GM18867 (cell line): ENCODE results near the gene IGFBP5.

Experiments used
- ATAC-seq: cut with Tn5 transposase; IDR thresholded peaks from one replicate; pipeline ENCODE4 v1.9.1; 2021; ENCODE audit warnings: mild to moderate bottlenecking, moderate library complexity; ENCODE audit not compliant: unreplicated experiment

IGFBP5 gene

DNA sequence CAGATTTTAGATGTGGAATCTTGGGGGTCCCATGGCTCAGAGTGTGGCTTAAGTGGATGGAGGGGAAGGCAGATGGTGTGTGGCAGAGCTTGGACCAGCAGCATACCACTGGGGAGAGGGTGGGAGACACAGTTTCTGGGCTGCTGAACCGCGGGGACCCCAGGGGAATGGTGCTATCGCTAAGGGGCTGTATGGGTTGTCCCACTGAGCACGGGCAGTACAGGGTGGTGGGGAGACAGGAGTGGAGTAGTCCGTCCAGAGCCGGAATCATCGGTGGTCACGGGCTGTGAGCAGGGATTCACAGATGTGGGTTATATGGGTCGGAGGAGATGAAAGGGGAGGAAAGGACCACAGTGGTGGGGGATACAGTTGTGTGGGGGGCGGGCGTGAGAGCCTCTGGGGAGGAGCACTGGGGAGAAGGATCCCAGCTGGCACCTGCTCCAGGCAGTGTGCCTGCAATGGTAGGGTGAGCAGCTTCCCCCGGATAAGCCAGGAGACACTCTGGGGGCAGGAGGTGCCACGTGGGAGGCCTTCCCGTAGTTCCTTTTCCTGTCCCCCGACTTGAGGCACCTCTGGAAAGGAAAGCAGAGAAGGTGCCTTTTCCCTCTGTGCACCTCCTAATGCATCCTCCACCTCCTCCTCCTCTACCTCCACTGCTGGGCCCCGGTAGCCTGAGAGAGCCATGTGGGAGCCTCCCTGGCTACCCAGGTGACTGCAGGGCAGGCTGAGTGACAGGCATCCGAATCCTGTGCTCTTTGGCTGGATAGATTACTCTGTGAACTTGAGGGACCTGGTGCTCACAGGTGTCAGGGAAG lies 24.9 kb downstream of the IGFBP5 start:
- ATAC-seq = no peak

DNA sequence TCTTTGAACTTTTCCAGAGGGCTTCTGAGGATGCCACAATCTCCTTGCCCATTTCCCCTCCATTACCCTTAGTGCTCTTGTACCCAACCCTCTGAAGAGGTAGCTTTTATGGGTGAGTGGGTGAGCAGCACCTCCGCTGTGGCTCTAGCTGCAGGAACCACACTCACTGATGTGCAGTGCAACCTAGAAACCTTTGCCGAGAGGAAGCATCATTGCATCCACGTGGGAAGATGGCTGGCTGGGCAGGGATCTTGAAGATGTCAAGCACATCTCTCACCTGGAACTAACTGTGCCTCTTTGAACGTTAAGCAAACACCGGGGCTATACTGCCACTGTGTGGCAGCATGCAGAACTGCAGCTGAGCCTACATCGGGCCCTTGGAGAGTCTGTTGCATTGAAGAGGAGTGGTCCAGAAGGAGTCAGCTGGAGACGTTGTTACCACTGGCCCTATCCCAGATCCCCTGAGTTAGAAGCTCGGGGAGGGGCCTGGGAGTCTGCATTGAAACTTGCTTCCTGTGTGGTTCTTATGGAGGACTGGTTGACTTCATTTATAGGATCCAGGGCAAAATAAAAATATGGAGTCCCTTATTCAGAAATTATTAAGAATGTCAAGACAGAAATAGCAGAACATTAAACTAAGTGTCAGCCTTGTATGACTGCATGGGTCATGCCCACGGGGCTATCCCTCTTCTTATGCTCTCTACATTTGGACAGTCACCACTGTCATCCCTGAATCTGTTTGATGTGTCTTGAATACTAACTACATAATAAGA lies 28.7 kb downstream of the IGFBP5 start:
- peak; percentile 84 for ATAC-seq

DNA sequence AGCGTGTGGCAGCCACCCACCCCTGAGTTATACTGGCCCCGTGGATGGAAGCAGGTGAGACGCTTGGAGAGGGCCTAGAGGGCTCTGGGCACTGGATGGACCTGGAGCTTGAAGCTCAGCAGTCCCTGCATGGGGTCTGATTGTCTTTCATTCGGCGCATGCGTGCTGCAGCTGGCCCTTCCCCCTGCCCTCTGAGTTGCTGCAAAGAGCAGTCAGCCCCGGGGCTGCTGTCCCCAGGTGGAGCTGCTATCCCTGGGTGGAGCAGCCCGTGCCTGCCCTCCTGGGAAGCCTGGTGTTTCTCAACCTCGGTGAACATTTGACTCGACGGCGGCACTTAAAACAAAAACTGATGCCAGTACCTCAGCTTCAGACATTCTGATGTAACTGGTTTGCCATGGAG lies 29.6 kb downstream of the IGFBP5 start:
- ATAC-seq = no peak

DNA sequence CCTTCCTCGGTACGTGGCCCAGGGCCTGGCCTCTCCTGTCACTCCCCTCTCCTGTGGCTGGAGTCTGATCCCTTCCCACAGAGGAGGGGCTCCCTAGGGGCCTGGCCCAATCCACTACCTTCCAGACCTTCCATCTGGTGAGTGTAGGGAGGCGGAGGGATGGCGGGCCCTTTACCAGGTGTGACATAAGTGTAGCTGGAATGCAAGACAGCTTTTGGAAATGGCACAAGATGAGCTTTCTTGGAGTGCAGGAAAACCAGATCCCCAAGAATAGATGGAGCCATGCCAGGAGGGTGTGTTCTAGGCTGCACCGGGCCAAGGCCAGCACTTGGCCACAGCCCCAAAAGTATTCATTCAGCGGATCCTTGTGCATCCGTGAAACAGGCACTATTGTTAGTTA lies 30.1 kb downstream of the IGFBP5 start:
- no peak for ATAC-seq

DNA sequence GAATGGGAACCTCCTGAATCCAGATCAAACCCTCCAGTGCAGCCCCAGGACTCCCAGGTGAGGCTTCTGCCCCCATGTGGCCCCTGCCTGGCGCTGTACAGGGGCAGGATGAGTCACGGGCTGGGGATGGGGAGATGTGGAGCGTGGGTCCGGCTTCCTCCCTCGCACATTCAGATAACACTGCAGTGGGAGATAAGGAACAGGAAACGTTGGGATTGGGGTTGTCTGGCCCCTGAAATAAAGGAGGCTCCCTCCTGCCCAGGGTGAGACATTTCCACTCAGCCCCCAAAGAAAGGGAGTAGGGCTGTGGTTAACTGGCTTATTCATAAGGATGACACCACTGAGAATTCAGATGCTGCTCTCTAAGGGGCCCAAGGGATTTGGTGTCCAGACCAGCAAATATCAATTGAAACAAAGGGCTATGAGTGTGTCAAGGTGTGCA lies 30.7 kb downstream of the IGFBP5 start:
- ATAC-seq = no peak

DNA sequence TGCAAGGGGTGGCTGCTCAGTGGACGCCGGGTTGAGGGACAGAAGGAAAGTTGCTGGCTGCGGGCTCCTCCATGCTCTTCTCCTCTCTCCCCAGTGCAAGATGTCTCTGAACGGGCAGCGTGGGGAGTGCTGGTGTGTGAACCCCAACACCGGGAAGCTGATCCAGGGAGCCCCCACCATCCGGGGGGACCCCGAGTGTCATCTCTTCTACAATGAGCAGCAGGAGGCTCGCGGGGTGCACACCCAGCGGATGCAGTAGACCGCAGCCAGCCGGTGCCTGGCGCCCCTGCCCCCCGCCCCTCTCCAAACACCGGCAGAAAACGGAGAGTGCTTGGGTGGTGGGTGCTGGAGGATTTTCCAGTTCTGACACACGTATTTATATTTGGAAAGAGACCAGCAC lies 31.5 kb downstream of the IGFBP5 start:
- no peak for ATAC-seq

DNA sequence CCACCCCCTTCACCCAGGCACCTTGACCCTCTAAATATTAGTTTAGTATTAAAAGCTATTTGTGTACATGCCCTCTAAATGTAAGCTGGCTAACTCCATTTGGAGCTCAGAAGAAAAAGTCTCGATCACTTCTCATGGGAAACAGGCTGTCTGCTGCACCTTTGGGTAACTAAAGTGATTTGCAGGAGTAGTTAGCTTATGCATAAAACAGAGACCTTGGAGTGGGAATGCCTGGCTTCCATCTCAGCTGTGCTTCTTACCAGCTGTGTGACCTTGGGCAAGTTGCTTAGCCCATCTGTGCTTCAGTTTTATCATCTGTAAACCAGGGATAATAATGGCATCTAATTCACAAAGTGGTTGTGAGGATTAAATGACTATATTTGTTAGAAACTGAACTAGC lies 32.2 kb downstream of the IGFBP5 start:
- ATAC-seq = no peak

DNA sequence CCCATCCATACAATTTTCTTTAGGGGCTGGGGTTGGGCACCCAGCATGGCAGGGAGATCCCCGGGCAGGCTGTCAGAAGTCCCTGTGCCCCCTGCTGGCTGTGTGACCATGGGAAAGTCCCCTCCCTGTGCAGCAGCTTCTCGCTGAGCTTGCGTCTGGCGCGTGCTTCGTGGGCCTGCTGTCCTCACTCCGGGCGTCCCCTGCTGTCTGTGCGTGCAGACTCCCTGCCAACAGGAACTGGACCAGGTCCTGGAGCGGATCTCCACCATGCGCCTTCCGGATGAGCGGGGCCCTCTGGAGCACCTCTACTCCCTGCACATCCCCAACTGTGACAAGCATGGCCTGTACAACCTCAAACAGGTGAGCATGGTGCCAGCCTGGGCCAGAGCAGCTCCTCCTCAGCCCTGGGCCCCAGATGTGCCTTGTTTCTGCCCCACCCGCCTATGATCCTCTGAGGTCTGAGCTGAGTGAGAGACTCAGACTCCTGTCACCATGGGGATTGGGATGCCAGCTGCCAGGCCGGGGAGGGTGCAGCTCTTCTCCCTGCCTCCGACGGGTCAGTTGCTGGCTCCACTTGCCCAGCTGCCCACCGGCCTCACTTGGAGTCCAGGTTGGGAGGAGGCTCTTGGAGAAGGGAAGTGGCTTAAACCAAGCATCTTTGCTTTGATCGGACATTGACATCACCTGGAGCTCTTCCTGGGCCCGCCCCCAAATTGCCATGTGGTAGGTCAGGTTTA lies 33.5 kb downstream of the IGFBP5 start:
- ATAC-seq = no peak

DNA sequence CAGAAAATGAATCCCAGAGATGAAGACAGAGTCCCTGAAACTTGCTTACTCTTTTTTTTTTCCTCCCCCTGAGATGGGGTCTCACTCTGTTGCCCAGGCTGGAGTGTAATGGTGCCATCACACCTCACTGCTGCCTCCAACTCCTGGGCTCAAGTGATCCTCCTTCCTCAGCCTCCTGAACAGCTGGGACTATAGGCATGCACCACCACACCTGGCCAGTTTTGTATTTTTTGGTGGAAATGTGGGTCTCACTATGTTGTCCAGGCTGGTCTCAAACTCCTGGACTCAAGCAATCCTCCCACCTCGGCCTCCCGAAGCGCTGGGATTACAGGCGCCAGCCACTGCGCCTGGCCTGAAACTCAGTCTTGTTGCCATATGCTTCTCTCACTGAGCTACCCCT lies 34.3 kb downstream of the IGFBP5 start:
- ATAC-seq = no peak

DNA sequence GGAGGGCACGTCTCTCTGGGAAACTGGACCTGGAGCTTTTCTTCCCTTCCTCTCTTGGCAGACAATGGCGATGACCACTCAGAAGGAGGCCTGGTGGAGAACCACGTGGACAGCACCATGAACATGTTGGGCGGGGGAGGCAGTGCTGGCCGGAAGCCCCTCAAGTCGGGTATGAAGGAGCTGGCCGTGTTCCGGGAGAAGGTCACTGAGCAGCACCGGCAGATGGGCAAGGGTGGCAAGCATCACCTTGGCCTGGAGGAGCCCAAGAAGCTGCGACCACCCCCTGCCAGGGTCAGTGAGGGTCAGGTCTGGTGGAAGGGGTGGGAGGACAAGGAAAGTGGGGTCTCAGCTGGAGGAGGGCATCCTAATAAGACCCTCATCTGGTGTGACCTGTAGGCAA lies 34.9 kb downstream of the IGFBP5 start:
- ATAC-seq = no peak

DNA sequence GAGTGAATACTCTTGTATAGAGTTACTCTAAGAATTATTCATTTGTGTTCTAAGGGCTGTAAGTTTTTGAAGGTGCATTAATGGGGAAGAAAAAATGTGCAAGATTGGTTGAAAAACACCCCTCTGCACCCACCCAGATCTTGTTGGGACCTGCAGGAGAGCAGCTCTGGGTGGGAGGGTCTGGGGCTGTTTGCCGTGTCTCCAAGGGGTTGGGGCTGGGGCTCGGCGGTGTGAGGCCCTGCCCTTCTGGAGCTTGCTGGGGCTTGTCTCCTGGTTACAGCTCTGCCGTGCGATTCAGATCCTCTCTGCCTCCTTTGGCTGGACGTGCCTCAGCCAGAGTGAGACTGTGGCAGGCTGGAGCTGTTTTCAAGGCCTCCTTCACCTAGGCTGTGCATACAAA lies 36.1 kb downstream of the IGFBP5 start:
- ATAC-seq = no peak

DNA sequence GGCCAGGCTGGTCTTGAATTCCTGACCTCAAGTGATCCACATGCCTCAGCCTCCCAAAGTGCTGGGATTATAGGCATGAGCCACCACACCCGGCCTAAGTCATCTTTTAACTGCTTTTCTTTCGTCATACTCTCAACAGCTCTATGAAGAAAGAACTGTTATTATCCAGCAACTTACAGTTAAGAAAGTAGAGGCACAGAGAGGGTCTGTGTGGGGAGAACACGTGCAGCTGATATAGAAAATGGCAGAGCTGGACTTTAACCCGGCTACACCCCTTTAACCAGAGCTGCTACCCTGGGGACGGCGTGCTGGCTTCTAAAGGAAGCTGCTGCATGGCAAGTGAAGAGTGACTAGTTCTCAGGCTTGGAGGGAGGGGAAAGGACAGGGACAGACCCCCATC lies 36.6 kb downstream of the IGFBP5 start:
- ATAC-seq = no peak

DNA sequence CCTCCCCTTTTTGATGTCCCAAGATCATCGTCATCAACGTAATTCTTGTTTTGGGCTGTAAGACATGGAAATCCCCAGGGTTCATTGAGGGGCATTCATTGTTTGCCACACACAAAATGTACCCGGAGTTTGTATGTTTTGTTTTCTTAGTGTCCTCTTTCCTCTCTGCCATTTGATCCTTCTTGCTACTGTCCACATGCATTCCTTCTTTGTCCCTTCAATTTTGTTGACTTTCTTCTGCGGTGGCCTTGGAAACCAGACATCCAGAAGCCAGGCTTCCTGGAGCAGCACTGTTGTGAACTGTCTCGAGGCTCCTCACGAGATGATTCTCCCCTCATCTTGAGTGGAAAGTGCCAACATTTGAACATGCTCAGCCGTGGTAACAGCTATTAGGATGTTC lies 37.4 kb downstream of the IGFBP5 start:
- no peak for ATAC-seq

DNA sequence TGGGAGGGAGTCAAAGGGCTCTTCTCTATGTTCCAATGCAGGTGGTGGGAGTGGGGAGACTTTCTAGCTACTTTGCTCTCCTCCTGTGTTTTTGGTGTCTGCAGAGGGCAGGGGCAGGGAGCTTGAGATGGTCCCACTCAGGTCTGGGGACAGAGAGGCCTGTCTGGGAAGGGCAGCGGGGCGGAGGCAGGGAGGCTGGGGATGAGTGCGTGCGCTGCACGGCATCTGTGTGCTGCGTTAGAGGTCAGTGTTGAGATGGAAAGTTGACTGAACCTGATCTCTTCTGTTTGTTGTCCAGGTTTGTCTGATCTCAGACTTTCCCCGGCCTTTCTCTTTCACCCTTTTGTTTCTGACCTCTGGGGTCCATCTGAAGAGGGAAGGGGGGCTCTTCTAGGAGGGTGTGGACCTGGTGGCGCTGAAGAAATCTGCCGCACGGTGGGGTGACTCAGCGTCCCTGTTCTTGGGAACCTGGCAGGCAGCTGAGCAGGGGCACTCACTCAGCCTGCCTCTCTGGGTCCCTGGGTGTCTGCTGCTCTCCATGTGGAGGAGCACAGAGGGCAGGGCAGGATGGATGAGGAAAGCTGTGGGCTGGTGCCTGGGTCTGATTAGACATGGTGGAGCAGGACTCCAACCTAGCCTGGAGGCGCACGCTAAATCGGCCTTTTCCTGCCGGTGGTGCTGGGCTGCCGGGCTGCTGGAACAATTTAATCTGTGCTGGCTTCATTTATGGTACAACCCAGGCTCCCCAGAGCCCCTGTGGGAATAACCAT lies 38.1 kb downstream of the IGFBP5 start:
- ATAC-seq = no peak

DNA sequence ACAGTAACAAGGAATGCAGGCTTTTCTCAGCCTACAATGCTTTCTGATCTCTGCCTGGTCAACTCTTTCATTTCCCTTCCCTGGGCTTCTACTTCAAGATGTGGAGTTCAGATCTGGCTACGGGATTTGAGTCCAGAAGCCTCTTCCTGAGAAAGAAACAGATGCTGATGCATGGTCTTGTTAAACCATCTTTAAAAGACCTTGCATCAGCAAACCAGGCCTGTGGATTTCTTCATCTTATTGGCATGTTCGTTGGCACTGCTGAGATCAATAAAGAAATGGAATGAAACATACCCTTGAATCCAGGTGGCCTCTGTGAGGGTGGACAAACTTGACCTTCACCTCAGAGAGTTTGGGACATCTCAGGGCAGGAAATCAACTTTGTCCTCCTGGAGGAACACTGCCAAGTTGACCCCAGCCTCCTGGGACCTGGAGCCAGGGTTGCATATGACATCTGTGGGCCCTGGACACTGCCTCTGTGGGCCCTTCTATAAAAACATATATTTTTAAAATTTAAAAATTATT lies 40.8 kb downstream of the IGFBP5 start:
- ATAC-seq = no peak

DNA sequence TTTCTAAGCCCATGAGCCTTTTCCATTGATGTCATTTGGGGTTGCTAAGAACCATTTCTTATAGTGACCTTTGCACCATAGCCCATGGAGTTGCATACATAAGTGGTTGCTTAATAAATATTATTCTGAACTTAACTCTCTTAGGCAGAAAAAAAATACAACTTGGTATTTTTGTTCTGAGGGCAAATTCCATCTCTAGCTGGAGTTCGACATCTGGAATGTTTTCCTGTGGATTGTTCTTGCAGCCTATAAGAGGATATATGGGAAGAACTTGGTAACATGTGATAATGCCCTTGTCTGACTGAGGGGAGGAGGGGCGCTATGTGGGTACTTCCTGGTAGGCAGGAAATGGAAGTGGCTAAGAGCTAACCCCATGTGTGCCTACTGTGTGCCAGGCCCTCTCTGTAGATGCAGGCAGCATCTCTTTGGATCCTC lies 41.4 kb downstream of the IGFBP5 start:
- no peak for ATAC-seq

DNA sequence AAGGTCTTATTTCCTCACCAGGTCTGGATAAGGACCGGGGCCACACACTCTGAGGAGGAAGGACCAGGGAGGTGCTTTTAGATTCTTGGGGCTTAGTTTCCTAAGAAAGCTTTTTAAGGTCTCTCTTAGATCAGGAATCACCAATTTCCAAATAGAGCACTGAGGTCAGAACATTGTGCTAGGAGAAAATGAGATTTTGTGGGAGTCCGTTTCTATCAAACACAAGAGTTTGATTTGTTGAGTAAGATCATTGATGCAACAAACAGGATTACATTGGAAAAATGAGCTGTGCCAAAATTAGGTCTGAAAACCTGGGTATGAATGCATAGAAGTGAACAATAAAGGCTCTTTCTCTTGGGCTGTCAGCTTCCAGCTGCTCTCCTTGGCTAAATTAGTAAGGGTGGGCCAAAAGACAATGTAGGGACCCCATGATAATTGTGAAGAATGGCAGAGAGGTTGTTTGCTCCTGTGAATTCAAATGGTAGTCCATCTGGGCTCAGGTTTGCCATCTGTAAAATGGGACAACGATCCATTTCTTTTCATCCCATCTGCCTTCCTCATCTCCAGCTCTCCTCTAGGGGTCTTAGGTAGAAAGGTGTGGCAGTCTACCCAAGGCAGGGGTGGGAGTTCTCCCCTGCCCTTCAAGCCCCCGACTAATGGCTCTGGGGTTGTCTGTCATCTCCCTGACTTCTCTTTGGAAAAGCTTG lies 42.1 kb downstream of the IGFBP5 start:
- ATAC-seq = no peak

DNA sequence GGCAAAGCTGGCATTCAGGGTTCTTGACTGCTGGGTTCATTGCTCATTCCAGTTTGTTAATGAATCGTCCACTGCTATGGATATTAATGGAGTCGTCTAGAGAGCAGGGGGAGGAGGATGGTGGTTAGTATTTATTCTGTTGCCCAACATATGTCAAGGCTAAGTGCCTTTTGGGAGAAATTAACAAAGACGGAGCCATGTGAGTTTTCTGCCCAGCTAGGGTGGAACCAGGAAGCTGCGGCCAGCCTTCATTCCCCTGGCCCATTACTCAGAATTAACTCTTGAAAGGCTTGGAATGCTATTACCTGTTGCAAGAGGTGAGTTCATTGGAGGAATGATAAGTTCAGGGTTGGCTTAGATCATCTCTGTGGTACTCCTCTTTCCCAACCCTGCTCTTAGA lies 42.8 kb downstream of the IGFBP5 start:
- ATAC-seq = no peak

DNA sequence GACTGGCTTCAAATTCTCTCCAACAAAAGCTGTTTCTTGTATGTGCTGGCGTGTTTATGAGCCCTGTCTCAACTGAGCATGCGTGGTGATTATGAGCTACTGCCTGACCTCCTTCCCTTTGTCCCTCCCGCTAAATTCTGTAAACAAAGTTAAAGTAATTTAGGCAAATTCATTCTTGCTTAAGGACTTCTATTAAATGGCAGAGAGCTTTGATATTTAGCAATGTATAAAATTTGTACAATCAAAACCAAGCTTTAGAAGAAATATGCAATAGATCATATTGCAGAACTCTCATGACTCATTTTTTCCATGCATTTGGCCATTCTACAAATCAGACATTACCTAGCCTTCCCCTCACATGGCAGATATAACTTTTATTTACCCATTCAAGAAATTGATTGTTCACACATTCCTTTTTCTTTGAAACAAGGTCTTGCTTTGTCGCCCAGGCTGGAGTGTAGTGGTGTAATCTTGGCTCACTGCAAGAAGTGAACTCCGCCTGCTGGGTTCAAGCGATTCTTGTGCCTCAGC lies 43.9 kb downstream of the IGFBP5 start:
- ATAC-seq = no peak
